HepG2 (cell line): ENCODE results near the gene ZBTB47.

Experiments
- CTCF ChIP-seq: sonication (generic); formaldehyde crosslinking; IDR thresholded peaks from 2 replicates; pipeline ENCODE4 v1.5.0; 2020; ENCODE audit warnings: mild to moderate bottlenecking, missing genetic modification reagents, moderate library complexity
- JUNB ChIP-seq: sonication (generic); formaldehyde crosslinking; IDR thresholded peaks from 2 replicates; pipeline ENCODE4 v1.8.0; 2022; ENCODE audit warnings: missing genetic modification reagents, mild to moderate bottlenecking, borderline replicate concordance
- SMC3 ChIP-seq: IDR thresholded peaks from 2 replicates; pipeline ENCODE4 v1.6.1; 2011; ENCODE audit warnings: low read length, improper control_type of control experiment
- ZNF639 ChIP-seq: conservative IDR thresholded peaks from 2 replicates; pipeline ENCODE4 v1.6.1; 2018; ENCODE audit warnings: missing genetic modification reagents

- TF ChIP-seq CTCF (no peak), JUNB (CRISPR knock-in tag) (no peak), SMC3 (no peak), ZNF639 (CRISPR knock-in tag) (no peak)
These were observed 8.7 kb downstream of the ZBTB47 start for GRCh38 chr3:42662037-42662812.
